IMR-90 (cell line): ENCODE measurements around the gene RBP5. TPM values are rescaled to one million over a fixed set of nuclear protein-coding genes. Genes with fewer than 3 reads are reported as not detected.

Experiments
- ATAC-seq: fragments of 200-7000 bp; cut with Tn5 transposase; 2 replicates; pipeline ENCODE4 v1.9.1; 2020; ENCODE audit warnings: low read depth, mild to moderate bottlenecking, moderate library complexity
- BruUV-seq: library from RNA; stranded (reverse); fragments of 400-500 nt; replicated peaks from 2 replicates; lab custom pipeline; 2021; lab: Mats Ljungman, UMichigan
- CTCF ChIA-PET: fragments of 300-600 bp; formaldehyde crosslinking; extraction: SDS; loops from one replicate; lab custom pipeline; 2021; ENCODE audit warnings: antibody characterized with exemption; lab: Yijun Ruan, JAX
- POLR2A ChIA-PET: fragments of 300-600 bp; sonication (Branson Sonifier 250); formaldehyde crosslinking; loops from one replicate; lab custom pipeline; 2022; ENCODE audit warnings: antibody characterized with exemption; ENCODE audit not compliant: unreplicated experiment; lab: Charles Lee
- DNase-seq: peaks from one replicate; pipeline ENCODE4 v3.0.0; 2013
- H2AFZ ChIP-seq: replicated peaks from 2 replicates; pipeline ENCODE3; 2013; ENCODE audit warnings: low read length, mild to moderate bottlenecking; ENCODE audit not compliant: poor library complexity
- H2AK5ac ChIP-seq: 2 replicates; pipeline ENCODE4 v1.6.1; 2013; ENCODE audit warnings: low read depth, low read length, inconsistent platforms
- H2AK9ac ChIP-seq: replicated peaks from 2 replicates; pipeline ENCODE3; 2013; ENCODE audit warnings: mild to moderate bottlenecking, low read depth, low read length, moderate library complexity; ENCODE audit not compliant: poor library complexity
- H2BK120ac ChIP-seq: 2 replicates; pipeline ENCODE4 v1.6.1; 2013; ENCODE audit warnings: low read depth, low read length, inconsistent platforms
- H2BK15ac ChIP-seq: 3 replicates; pipeline ENCODE4 v1.6.1; 2013; ENCODE audit warnings: low read depth, low read length, inconsistent platforms
- H2BK20ac ChIP-seq: 2 replicates; pipeline ENCODE4 v1.6.1; 2013; ENCODE audit warnings: low read depth, mild to moderate bottlenecking, inconsistent platforms, low read length, moderate library complexity
- H2BK5ac ChIP-seq: 2 replicates; pipeline ENCODE4 v1.6.1; 2013; ENCODE audit warnings: mild to moderate bottlenecking, low read depth, low read length, inconsistent platforms; ENCODE audit not compliant: poor library complexity, severe bottlenecking
- H3K14ac ChIP-seq: replicated peaks from 2 replicates; pipeline ENCODE4 v1.6.1; 2013; ENCODE audit warnings: low read depth, low read length, inconsistent platforms
- H3K18ac ChIP-seq: 2 replicates; pipeline ENCODE4 v1.6.1; 2013; ENCODE audit warnings: low read depth, low read length, control low read depth
- H3K23ac ChIP-seq: 2 replicates; pipeline ENCODE4 v1.6.1; 2013; ENCODE audit warnings: low read depth, low read length, inconsistent platforms
- H3K27ac ChIP-seq: 2 replicates; pipeline ENCODE4 v1.5.1; 2013; ENCODE audit warnings: mild to moderate bottlenecking, control low read depth, low read length; ENCODE audit not compliant: insufficient read depth
- H3K27me3 ChIP-seq: 2 replicates; pipeline ENCODE4 v1.6.1; 2013; ENCODE audit warnings: low read length; ENCODE audit not compliant: control insufficient read depth, insufficient read depth
- H3K36me3 ChIP-seq: 2 replicates; pipeline ENCODE4 v1.6.1; 2013; ENCODE audit warnings: low read length, mixed read lengths; ENCODE audit not compliant: control insufficient read depth, insufficient read depth
- H3K4ac ChIP-seq: 2 replicates; pipeline ENCODE4 v1.6.1; 2013; ENCODE audit warnings: low read depth, low read length, inconsistent platforms
- H3K4me1 ChIP-seq: 2 replicates; pipeline ENCODE4 v1.6.1; 2013; ENCODE audit warnings: low read length, mixed read lengths; ENCODE audit not compliant: control insufficient read depth, insufficient read depth
- H3K4me2 ChIP-seq: 2 replicates; pipeline ENCODE4 v1.6.1; 2013; ENCODE audit warnings: low read depth, mild to moderate bottlenecking, control low read depth, low read length, moderate library complexity
- H3K4me3 ChIP-seq: 2 replicates; pipeline ENCODE4 v1.5.1; 2013; ENCODE audit warnings: low read depth, mild to moderate bottlenecking, control low read depth, low read length, moderate library complexity; ENCODE audit not compliant: insufficient read depth
- H3K56ac ChIP-seq: 2 replicates; pipeline ENCODE4 v1.6.1; 2013; ENCODE audit warnings: low read length, inconsistent platforms; ENCODE audit not compliant: insufficient read depth; ENCODE audit errors: extremely low read depth
- H3K79me1 ChIP-seq, 2 experiments: 2 replicates each; pipeline ENCODE4 v1.6.1; 2013; ENCODE audit warnings: low read length in 2 of 2, inconsistent platforms in 1 of 2, low read depth in 1 of 2
- H3K9ac ChIP-seq: 2 replicates; pipeline ENCODE4 v1.6.1; 2013; ENCODE audit warnings: low read depth, low read length, control low read depth
- H3K9me1 ChIP-seq: 2 replicates; pipeline ENCODE4 v1.6.1; 2013; ENCODE audit warnings: low read length, inconsistent platforms; ENCODE audit not compliant: insufficient read depth
- H3K9me3 ChIP-seq: 2 replicates; pipeline ENCODE4 v1.6.1; 2013; ENCODE audit warnings: low read length; ENCODE audit not compliant: control insufficient read depth, insufficient read depth
- H4K20me1 ChIP-seq: 2 replicates; pipeline ENCODE4 v1.6.1; 2013; ENCODE audit warnings: low read length, inconsistent platforms; ENCODE audit not compliant: insufficient read depth
- H4K5ac ChIP-seq: 2 replicates; pipeline ENCODE4 v1.6.1; 2013; ENCODE audit warnings: mild to moderate bottlenecking, low read depth, low read length, control low read depth
- H4K8ac ChIP-seq, 2 experiments: 2 replicates each; pipeline ENCODE4 v1.6.1; 2013; ENCODE audit warnings: low read depth in 2 of 2, low read length in 2 of 2, control low read depth in 1 of 2, inconsistent platforms in 1 of 2
- H4K91ac ChIP-seq: 2 replicates; pipeline ENCODE4 v1.6.1; 2013; ENCODE audit warnings: low read depth, low read length, inconsistent platforms; ENCODE audit not compliant: insufficient read depth
- BHLHE40 ChIP-seq: fragments of 150-350 bp; IDR thresholded peaks from 2 replicates; pipeline ENCODE4 v1.6.1; 2016; ENCODE audit warnings: mild to moderate bottlenecking, low read depth, low read length
- CEBPB ChIP-seq: IDR thresholded peaks from 2 replicates; pipeline ENCODE4 v1.6.1; 2012; ENCODE audit warnings: low read depth, low read length, improper control_type of control experiment
- CHD1 ChIP-seq: IDR thresholded peaks from 2 replicates; pipeline ENCODE4 v1.6.1; 2012; ENCODE audit warnings: low read depth, low read length, improper control_type of control experiment
- MAZ ChIP-seq: IDR thresholded peaks from 2 replicates; pipeline ENCODE4 v1.6.1; 2012; ENCODE audit warnings: low read depth, mild to moderate bottlenecking, low read length, improper control_type of control experiment, moderate library complexity, borderline replicate concordance
- MXI1 ChIP-seq: IDR thresholded peaks from 2 replicates; pipeline ENCODE4 v1.6.1; 2012; ENCODE audit warnings: low read depth, mild to moderate bottlenecking, low read length, moderate library complexity, borderline replicate concordance
- NFE2L2 ChIP-seq: fragments of 150-350 bp; IDR thresholded peaks from 2 replicates; pipeline ENCODE4 v1.6.1; 2016; ENCODE audit warnings: low read depth, mild to moderate bottlenecking, low read length
- POLR2A ChIP-seq: IDR thresholded peaks from 2 replicates; pipeline ENCODE4 v1.6.1; 2012; ENCODE audit warnings: mild to moderate bottlenecking, low read depth, low read length
- RAD21 ChIP-seq: IDR thresholded peaks from 2 replicates; pipeline ENCODE4 v1.6.1; 2012; ENCODE audit warnings: low read length, improper control_type of control experiment
- RCOR1 ChIP-seq: IDR thresholded peaks from 2 replicates; pipeline ENCODE4 v1.6.1; 2012; ENCODE audit warnings: mild to moderate bottlenecking, low read length, improper control_type of control experiment; ENCODE audit not compliant: insufficient replicate concordance
- RFX5 ChIP-seq: IDR thresholded peaks from 2 replicates; pipeline ENCODE4 v1.8.0; 2012; ENCODE audit warnings: low read depth, mild to moderate bottlenecking, low read length, moderate library complexity
- SMC3 ChIP-seq: fragments of 150-350 bp; IDR thresholded peaks from 2 replicates; pipeline ENCODE4 v1.6.1; 2016; ENCODE audit warnings: low read depth, mild to moderate bottlenecking, antibody characterized with exemption, low read length, moderate library complexity
- WGBS, 2 experiments: methylation state at CpG; one replicate each; pipeline versions ENCODE4 v1.1.5 to v1.1.7; 2013; ENCODE audit warnings: missing lambda C conversion rate in 2 of 2; ENCODE audit not compliant: insufficient read length in 1 of 2; ENCODE audit errors: extremely low coverage in 2 of 2; 5-methylcytosine and 5-hydroxymethylcytosine counted together
- dilution Hi-C: fragments of 300-500 bp; cut with HindIII; formaldehyde crosslinking; loops from one replicate; pipeline ENCODE4 v1.14.3; 2018; ENCODE audit warnings: low sequenced_read_pairs; ENCODE audit not compliant: unreplicated experiment
- in situ Hi-C: fragments of 300-500 bp; cut with MboI; formaldehyde crosslinking; loops from 3 replicates; pipeline ENCODE4 v1.14.3; 2019; ENCODE audit warnings: low sequenced_read_pairs, inconsistent platforms, mixed read lengths
- intact Hi-C: fragments of 100-400 bp; cut with micrococcal nuclease; formaldehyde crosslinking; loops from 2 replicates; pipeline ENCODE4 v1.10.0; 2022
- polyA plus RNA-seq, 3 experiments: library from polyadenylated mRNA; depleted of rRNA; stranded (reverse); fragments of >200 nt; gene quantifications; 2 replicates each; pipeline ENCODE4 v1.2.3, GENCODE V29; 2012; ENCODE audit warnings: low replicate concordance in 1 of 3
- total RNA-seq: library from RNA; depleted of rRNA; stranded (reverse); fragments of >200 nt; gene quantifications from 2 replicates; pipeline ENCODE4 v1.2.3, GENCODE V29; 2012
- TF ChIP-seq, protein P1 (sequence below): fragments of 150-350 bp; IDR thresholded peaks from 2 replicates; pipeline ENCODE4 v1.6.1; 2016; ENCODE audit warnings: low read depth, mild to moderate bottlenecking, low read length, moderate library complexity, borderline replicate concordance
- TF ChIP-seq, protein P2 (sequence below): fragments of 150-350 bp; IDR thresholded peaks from 2 replicates; pipeline ENCODE4 v1.6.1; 2017; ENCODE audit warnings: mild to moderate bottlenecking, antibody characterized with exemption, low read length, low read depth

Gene RBP5
- total and polyA plus RNA-seq, 2 of the 4 experiments (the other 2 are of a cell fraction): 0.15 TPM; not detected in 1

DNA sequence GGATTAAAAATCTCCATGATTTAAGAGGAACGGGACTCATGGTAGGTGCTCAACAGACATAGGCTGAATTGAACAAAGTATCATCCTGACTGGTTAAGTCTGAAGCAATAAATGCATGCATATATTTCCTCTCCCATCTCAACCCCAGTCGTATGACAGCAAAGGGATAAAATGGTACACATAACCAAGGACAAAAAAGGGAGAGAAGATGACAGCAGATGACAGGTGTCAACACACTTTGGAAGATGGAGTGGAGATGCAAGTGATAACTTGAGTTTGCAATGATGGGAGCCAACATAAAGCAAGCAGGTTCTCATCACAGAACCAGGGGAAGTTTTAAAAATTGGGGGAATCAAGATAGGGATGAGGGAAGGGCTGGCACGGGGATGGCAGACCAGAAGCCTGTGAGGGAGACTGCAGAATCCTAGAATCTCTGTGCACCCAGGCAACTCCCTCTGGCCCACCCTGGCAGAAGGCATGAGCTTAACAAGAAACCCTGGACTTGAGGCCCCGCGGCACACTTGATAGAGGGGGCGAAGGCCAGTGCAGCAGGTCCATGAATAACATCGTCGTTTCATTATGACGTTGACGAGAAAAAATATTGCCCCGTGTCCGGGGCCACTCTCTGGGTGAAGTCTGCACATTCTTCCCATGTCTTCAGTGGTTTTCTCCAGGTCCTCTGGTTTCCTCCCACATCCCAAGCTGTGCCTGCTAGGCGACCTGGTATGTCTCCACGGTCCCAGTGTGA, 24.7 kb downstream of the RBP5 start:
- H3K79me1 ChIP-seq: peaks cover 20 to 43% of the 10 kb centered on the region in 2 experiments
- H4K20me1 ChIP-seq: peaks cover 4% of the 10 kb centered on the region
- no peak overlapping the region for H4K8ac ChIP-seq
- H3K9me1 ChIP-seq: peaks cover 10% of the 10 kb centered on the region; the same call in 1 of the 2 replicates
- H3K27me3 ChIP-seq: no peaks in the 10 kb centered on the region
- intact Hi-C loops: no loop called here
- H3K18ac ChIP-seq: no peak overlapping the region
- no peak overlapping the region for H4K91ac ChIP-seq
- no peak overlapping the region for H3K56ac ChIP-seq
- no peak overlapping the region for H2BK20ac ChIP-seq
- no peak overlapping the region for H3K14ac ChIP-seq
- H3K4me3 ChIP-seq: no peak overlapping the region
- WGBS, 2 experiments: 98% methylated on average over 9 of the region's 14 CpGs; no CpG with 5 or more reads in 1 of the 2 experiments
- no TSS peak for BruUV-seq
- ATAC-seq (no peak), DNase-seq (no peak)
- no peak overlapping the region for H2AK9ac ChIP-seq
- no peak overlapping the region for H3K23ac ChIP-seq
- H2AFZ ChIP-seq: no peak overlapping the region
- no peak overlapping the region for H2BK5ac ChIP-seq
- CTCF ChIA-PET: interaction anchor here (1.1 kb wide), 1 partner anchor 9 kb away, joined by 9 read pairs; no protein-coding TSS in a partner anchor
- no peak overlapping the region for H4K5ac ChIP-seq
- no peak overlapping the region for H2AK5ac ChIP-seq
- H3K4ac ChIP-seq: no peak overlapping the region
- POLR2A ChIA-PET: no interaction called here
- H3K27ac ChIP-seq: no peak overlapping the region
- TF ChIP-seq CEBPB (no peak), CHD1 (no peak), SMC3 (no peak), RCOR1 (no peak), POLR2A (no peak), BHLHE40 (no peak), NFE2L2 (no peak), RAD21 (no peak), MXI1 (no peak), RFX5 (no peak), MAZ (no peak)
- TF ChIP-seq, protein P1, sequence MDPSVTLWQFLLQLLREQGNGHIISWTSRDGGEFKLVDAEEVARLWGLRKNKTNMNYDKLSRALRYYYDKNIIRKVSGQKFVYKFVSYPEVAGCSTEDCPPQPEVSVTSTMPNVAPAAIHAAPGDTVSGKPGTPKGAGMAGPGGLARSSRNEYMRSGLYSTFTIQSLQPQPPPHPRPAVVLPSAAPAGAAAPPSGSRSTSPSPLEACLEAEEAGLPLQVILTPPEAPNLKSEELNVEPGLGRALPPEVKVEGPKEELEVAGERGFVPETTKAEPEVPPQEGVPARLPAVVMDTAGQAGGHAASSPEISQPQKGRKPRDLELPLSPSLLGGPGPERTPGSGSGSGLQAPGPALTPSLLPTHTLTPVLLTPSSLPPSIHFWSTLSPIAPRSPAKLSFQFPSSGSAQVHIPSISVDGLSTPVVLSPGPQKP: no peak
- TF ChIP-seq, protein P2, sequence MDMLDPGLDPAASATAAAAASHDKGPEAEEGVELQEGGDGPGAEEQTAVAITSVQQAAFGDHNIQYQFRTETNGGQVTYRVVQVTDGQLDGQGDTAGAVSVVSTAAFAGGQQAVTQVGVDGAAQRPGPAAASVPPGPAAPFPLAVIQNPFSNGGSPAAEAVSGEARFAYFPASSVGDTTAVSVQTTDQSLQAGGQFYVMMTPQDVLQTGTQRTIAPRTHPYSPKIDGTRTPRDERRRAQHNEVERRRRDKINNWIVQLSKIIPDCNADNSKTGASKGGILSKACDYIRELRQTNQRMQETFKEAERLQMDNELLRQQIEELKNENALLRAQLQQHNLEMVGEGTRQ: no peak
- no peak overlapping the region for H2BK15ac ChIP-seq
- in situ Hi-C loops: no loop called here
- dilution Hi-C loops: no loop called here
- H3K4me1 ChIP-seq: peaks cover 4% of the 10 kb centered on the region; the same call in 1 of the 2 replicates
- no peak overlapping the region for H3K9ac ChIP-seq
- H3K4me2 ChIP-seq: no peak overlapping the region
- no peaks in the 10 kb centered on the region for H3K9me3 ChIP-seq
- H2BK120ac ChIP-seq: no peak overlapping the region
- H3K36me3 ChIP-seq: peaks cover 24% of the 10 kb centered on the region
